SK-N-MC (cell line): ENCODE measurements around the gene HSF2BP.
"Not testable (repeated sequence)": the region's sequence is repeated elsewhere in the genome, so short reads cannot be mapped to it uniquely, and the experiment has no call there.

Experiments used
- DNase-seq: peaks from one replicate; pipeline ENCODE4 v3.0.0-alpha.2; 2011; ENCODE audit warnings: low read depth, low spot score
- H3K27ac ChIP-seq: fragments of 200-600 bp; sonication (generic); 2 replicates; pipeline ENCODE4 v1.5.1; 2016; ENCODE audit warnings: mixed run types
- H3K36me3 ChIP-seq: fragments of 200-600 bp; sonication (generic); 2 replicates; pipeline ENCODE4 v1.6.1; 2017; ENCODE audit warnings: antibody characterized with exemption, low read length, mixed read lengths; ENCODE audit not compliant: insufficient read depth
- H3K4me3 ChIP-seq: fragments of 200-600 bp; sonication (generic); 2 replicates; pipeline ENCODE4 v1.5.1; 2016
- H3K9ac ChIP-seq: fragments of 200-600 bp; sonication (generic); 2 replicates; pipeline ENCODE4 v1.8.0; 2017; ENCODE audit warnings: mixed run types, mixed read lengths; ENCODE audit not compliant: insufficient read length
- H3K9me3 ChIP-seq: fragments of 200-600 bp; sonication (generic); 2 replicates; pipeline ENCODE4 v1.6.1; 2017; ENCODE audit warnings: low read depth, mild to moderate bottlenecking, antibody characterized with exemption, low read length, moderate library complexity, mixed read lengths
- EZH2 ChIP-seq: fragments of 200-600 bp; sonication (generic); IDR thresholded peaks from one replicate; pipeline ENCODE4 v1.6.1; 2017; ENCODE audit warnings: antibody characterized with exemption
- FOXP2 ChIP-seq: optimal IDR thresholded peaks from 2 replicates; pipeline ENCODE3; 2011; ENCODE audit warnings: mild to moderate bottlenecking, moderate library complexity; ENCODE audit not compliant: insufficient read depth; ENCODE audit errors: extremely low read length, control extremely low read depth
- POLR2AphosphoS5 ChIP-seq: IDR thresholded peaks from 2 replicates; pipeline ENCODE4 v1.6.1; 2012; ENCODE audit warnings: mild to moderate bottlenecking, low read depth, low read length, borderline replicate concordance

The HSF2BP gene

GRCh38 chr21:43600642-43601402 is 58.5 kb downstream of the HSF2BP start:
- Histone ChIP-seq H3K4me3 (no peak overlapping the region), H3K9ac (no peak overlapping the region), H3K9me3 (no peaks in the 10 kb centered on the region), H3K27ac (0 out of 2 replicates have a peak overlapping the region, but pooled peaks have one; percentile 49), H3K36me3 (no peaks in the 10 kb centered on the region)
- DNase-seq = no peak
- TF ChIP-seq FOXP2 = no peak
- no peak for TF ChIP-seq POLR2AphosphoS5
- no peak for TF ChIP-seq EZH2

- no peak overlapping the region for H3K4me3 ChIP-seq
- H3K9ac ChIP-seq = no peak overlapping the region
- DNase-seq = no peak
- peak overlapping the region; percentile 49; the same call in 1 of the 2 replicates for H3K27ac ChIP-seq
- H3K9me3 ChIP-seq = no peaks in the 10 kb centered on the region
- TF ChIP-seq POLR2AphosphoS5 (no peak), EZH2 (no peak), FOXP2 (no peak)
- no peaks in the 10 kb centered on the region for H3K36me3 ChIP-seq
These were observed 59.6 kb downstream of the HSF2BP start for GRCh38 chr21:43599728-43600127.

- DNase-seq = no peak
- no peak overlapping the region for H3K27ac ChIP-seq
- no peaks in the 10 kb centered on the region for H3K9me3 ChIP-seq
- no peaks in the 10 kb centered on the region for H3K36me3 ChIP-seq
- H3K9ac ChIP-seq = no peak overlapping the region
- TF ChIP-seq POLR2AphosphoS5 = no peak
- TF ChIP-seq EZH2 = no peak
- TF ChIP-seq FOXP2 = no peak
- no peak overlapping the region for H3K4me3 ChIP-seq
These were observed 60.7 kb downstream of the HSF2BP start for GRCh38 chr21:43598416-43599120.

GRCh38 chr21:43597540-43598250 is 61.6 kb downstream of the HSF2BP start:
- DNase-seq = no peak
- Histone ChIP-seq H3K4me3 (no peak overlapping the region), H3K36me3 (no peaks in the 10 kb centered on the region), H3K27ac (no peak overlapping the region), H3K9me3 (no peaks in the 10 kb centered on the region), H3K9ac (no peak overlapping the region)
- TF ChIP-seq EZH2 (no peak), POLR2AphosphoS5 (no peak), FOXP2 (no peak)

- Histone ChIP-seq H3K9me3 (no peaks in the 10 kb centered on the region), H3K9ac (no peak overlapping the region), H3K4me3 (no peak overlapping the region), H3K27ac (no peak overlapping the region), H3K36me3 (no peaks in the 10 kb centered on the region)
- DNase-seq = no peak
- TF ChIP-seq POLR2AphosphoS5 (no peak), EZH2 (no peak), FOXP2 (no peak)
These were observed 62.2 kb downstream of the HSF2BP start for GRCh38 chr21:43597052-43597451.

- no peak overlapping the region for H3K27ac ChIP-seq
These were observed 62.7 kb downstream of the HSF2BP start for GRCh38 chr21:43596616-43597015.

GRCh38 chr21:43595769-43596168 is 63.5 kb downstream of the HSF2BP start:
- H3K27ac ChIP-seq, H3K4me3 ChIP-seq, H3K9me3 ChIP-seq, DNase-seq, H3K9ac ChIP-seq, H3K36me3 ChIP-seq: not testable (repeated sequence)

More at GRCh38 chr21:43596616-43597015, 62.7 kb downstream of the HSF2BP start:
- no peak overlapping the region for H3K4me3 ChIP-seq
- TF ChIP-seq EZH2 (no peak), POLR2AphosphoS5 (no peak), FOXP2 (no peak)
- no peak for DNase-seq
- H3K9ac ChIP-seq = no peak overlapping the region
- H3K9me3 ChIP-seq = no peaks in the 10 kb centered on the region
- H3K36me3 ChIP-seq = no peaks in the 10 kb centered on the region

- TF ChIP-seq FOXP2 (no peak), POLR2AphosphoS5 (no peak), EZH2 (no peak)
- DNase-seq = no peak
- Histone ChIP-seq H3K36me3 (no peaks in the 10 kb centered on the region), H3K9me3 (no peaks in the 10 kb centered on the region), H3K4me3 (no peak overlapping the region), H3K9ac (no peak overlapping the region), H3K27ac (no peak overlapping the region)
These were observed 66.2 kb downstream of the HSF2BP start for GRCh38 chr21:43593078-43593477.
